GM19467 (cell line): ENCODE results near the gene GPSM1.

ENCODE experiments used
- ATAC-seq: cut with Tn5 transposase; IDR thresholded peaks from one replicate; pipeline ENCODE4 v1.9.1; 2021; ENCODE audit warnings: mild to moderate bottlenecking, moderate library complexity; ENCODE audit not compliant: unreplicated experiment

The GPSM1 gene

GRCh38 chr9:136303825-136304416, 23.4 kb upstream of the GPSM1 start, which contains the start of gene CCDC187:
CCDC187 (minus strand) TSS chr9:136304094; CDS start chr9:136303830, 264 bp downstream.
- ATAC-seq: no peak

- no peak for ATAC-seq
Observed at GRCh38 chr9:136304456-136304855, 22.9 kb upstream of the GPSM1 start.

GRCh38 chr9:136304981-136305380, 22.4 kb upstream of the GPSM1 start:
- ATAC-seq: no peak

- no peak for ATAC-seq
Observed at GRCh38 chr9:136305804-136306203, 21.5 kb upstream of the GPSM1 start.

- no peak for ATAC-seq
Observed at GRCh38 chr9:136306211-136307208, 20.8 kb upstream of the GPSM1 start.

GRCh38 chr9:136307215-136307750, 20.1 kb upstream of the GPSM1 start:
- ATAC-seq: no peak

GRCh38 chr9:136308006-136308701, 19.2 kb upstream of the GPSM1 start:
- no peak for ATAC-seq

- ATAC-seq: no peak
Observed at GRCh38 chr9:136308702-136309053, 18.7 kb upstream of the GPSM1 start.

GRCh38 chr9:136309101-136309801, 18.1 kb upstream of the GPSM1 start:
- no peak for ATAC-seq

- ATAC-seq: no peak
Observed at GRCh38 chr9:136309806-136310220, 17.5 kb upstream of the GPSM1 start.

- no peak for ATAC-seq
Observed at GRCh38 chr9:136310273-136311030, 16.9 kb upstream of the GPSM1 start.

- ATAC-seq: no peak
Observed at GRCh38 chr9:136311051-136312008, 16.0 kb upstream of the GPSM1 start.

GRCh38 chr9:136312009-136312375, 15.3 kb upstream of the GPSM1 start:
- no peak for ATAC-seq

- no peak for ATAC-seq
Observed at GRCh38 chr9:136312436-136312835, 14.9 kb upstream of the GPSM1 start.

GRCh38 chr9:136313111-136314055, 14.0 kb upstream of the GPSM1 start:
- no peak for ATAC-seq

GRCh38 chr9:136314056-136314416, 13.3 kb upstream of the GPSM1 start:
- no peak for ATAC-seq

GRCh38 chr9:136314944-136315343, 12.4 kb upstream of the GPSM1 start:
- ATAC-seq: no peak

GRCh38 chr9:136316271-136316751, 11.0 kb upstream of the GPSM1 start:
- ATAC-seq: no peak
